ENCODE results near the gene LBHD2.
"Not testable (repeated sequence)": the region's sequence is repeated elsewhere in the genome, so short reads cannot be mapped to it uniquely, and the experiment has no call there.

- TF ChIP-seq CTCF, POLR2A (IDR thresholded peaks at IDR 0.05): not testable (repeated sequence)
Measured at GRCh38 chr14:103115086-103115679, 31.2 kb downstream of the LBHD2 start.
